Lower leg skin (tissue), 3 donors: Measurements from ENCODE around the gene PRDM16.

Experiments used
- CTCF ChIP-seq, 3 donors: fragments of 450-650 bp; IDR thresholded peaks; one replicate each; pipeline ENCODE4 v1.5.1; 2016; ENCODE audit warnings: antibody characterized with exemption in 3 of 3, mild to moderate bottlenecking in 3 of 3, moderate library complexity in 2 of 3
- POLR2A ChIP-seq, 2 donors: fragments of 450-650 bp; IDR thresholded peaks; one replicate each; pipeline ENCODE4 v1.6.1; 2016 to 2017; ENCODE audit warnings: antibody characterized with exemption in 2 of 2, mild to moderate bottlenecking in 1 of 2, moderate library complexity in 1 of 2

- TF ChIP-seq CTCF (IDR thresholded peaks at IDR 0.05) (no peak), POLR2A (IDR thresholded peaks at IDR 0.05) (no peak)
Measured at GRCh38 chr1:3061981-3062615, 6.9 kb upstream of the PRDM16 start.
